Gastrocnemius medialis (tissue), 4 donors: ENCODE data around the gene RASGEF1C. TPM values are rescaled to one million over a fixed set of nuclear protein-coding genes. Genes with fewer than 3 reads are reported as not detected.
"Not testable (repeated sequence)": the region's sequence is repeated elsewhere in the genome, so short reads cannot be mapped to it uniquely, and the experiment has no call there.

ENCODE experiments used
- ATAC-seq, 2 donors: fragments of 150-250 bp; one replicate each; pipeline ENCODE4 v1.9.1; 2016
- DNase-seq, 2 donors: peaks; one replicate each; pipeline ENCODE4 v3.0.0-alpha.2; 2019
- H3K27ac ChIP-seq, 4 donors: fragments of 200-600 bp; sonication (generic); 1 replicate in 1 of 4; 2 replicates in 3 of 4; pipeline ENCODE4 v1.5.1; 2016 to 2018; ENCODE audit warnings: mild to moderate bottlenecking in 2 of 4, moderate library complexity in 1 of 4
- H3K27me3 ChIP-seq, 3 donors: fragments of 200-600 bp; sonication (generic) in 2 of 3; 1 replicate in 1 of 3; 2 replicates in 2 of 3; pipeline versions ENCODE4 v1.5.1 to v1.6.0; 2016 to 2019; ENCODE audit warnings: mild to moderate bottlenecking in 1 of 3, moderate library complexity in 1 of 3
- H3K36me3 ChIP-seq, 2 donors: fragments of 200-600 bp; sonication (generic) in 1 of 2; one replicate each; pipeline ENCODE4 v1.5.1; 2017 to 2018
- H3K4me1 ChIP-seq, 2 donors: fragments of 200-600 bp; sonication (generic) in 1 of 2; one replicate each; pipeline ENCODE4 v1.5.1; 2016 to 2017; ENCODE audit warnings: mild to moderate bottlenecking in 2 of 2
- H3K4me3 ChIP-seq, 4 donors: fragments of 200-600 bp; sonication (generic) in 3 of 4; 1 replicate in 1 of 4; 2 replicates in 3 of 4; pipeline ENCODE4 v1.5.1; 2016 to 2019; ENCODE audit warnings: mild to moderate bottlenecking in 2 of 4
- H3K9me3 ChIP-seq, 3 donors: fragments of 200-600 bp; sonication (generic) in 2 of 3; 1 replicate in 1 of 3; 2 replicates in 2 of 3; pipeline ENCODE4 v1.5.1; 2016 to 2019
- POLR2A ChIP-seq, 2 donors: fragments of 450-650 bp; IDR thresholded peaks; one replicate each; pipeline ENCODE4 v1.6.1; 2017; ENCODE audit warnings: antibody characterized with exemption in 2 of 2, mild to moderate bottlenecking in 2 of 2, moderate library complexity in 2 of 2
- in situ Hi-C, 4 donors: fragments of 200-750 bp; cut with MboI; loops; one replicate each; pipeline versions ENCODE4 v1.15.0 to v1.8.0; 2017; ENCODE audit warnings: low sequenced_read_pairs in 4 of 4
- intact Hi-C: fragments of 100-400 bp; cut with DNase I; formaldehyde crosslinking; loops from one replicate; pipeline ENCODE4 v1.15.1; 2023; ENCODE audit warnings: low total_unique reads
- total RNA-seq, 4 donors: library from RNA; depleted of rRNA; stranded (reverse); fragments of >200 nt; gene quantifications; one replicate each; pipeline versions ENCODE4 v1.1.0 to v1.2.3, GENCODE V29; 2016
- TF ChIP-seq, protein P1 (sequence below), 5 experiments: fragments of 450-650 bp in 3 of 5; fragments of 200-600 bp in 2 of 5; sonication (generic) in 2 of 5; IDR thresholded peaks in 4 of 5; conservative IDR thresholded peaks in 1 of 5; 1 replicate in 4 of 5; 2 replicates in 1 of 5; pipeline ENCODE4 v1.5.1; 2016 to 2019; ENCODE audit warnings: antibody characterized with exemption in 5 of 5, mild to moderate bottlenecking in 3 of 5, moderate library complexity in 3 of 5

RASGEF1C gene
- total RNA-seq, 4 donors from 2014 or later: not detected

- peaks cover 0 to 13% of the 10 kb centered on the region in 2 donors for H3K4me1 ChIP-seq
- DNase-seq: no peak
- no peaks in the 10 kb centered on the region for H3K27me3 ChIP-seq
- H3K36me3 ChIP-seq: no peaks in the 10 kb centered on the region
- TF ChIP-seq, protein P1, sequence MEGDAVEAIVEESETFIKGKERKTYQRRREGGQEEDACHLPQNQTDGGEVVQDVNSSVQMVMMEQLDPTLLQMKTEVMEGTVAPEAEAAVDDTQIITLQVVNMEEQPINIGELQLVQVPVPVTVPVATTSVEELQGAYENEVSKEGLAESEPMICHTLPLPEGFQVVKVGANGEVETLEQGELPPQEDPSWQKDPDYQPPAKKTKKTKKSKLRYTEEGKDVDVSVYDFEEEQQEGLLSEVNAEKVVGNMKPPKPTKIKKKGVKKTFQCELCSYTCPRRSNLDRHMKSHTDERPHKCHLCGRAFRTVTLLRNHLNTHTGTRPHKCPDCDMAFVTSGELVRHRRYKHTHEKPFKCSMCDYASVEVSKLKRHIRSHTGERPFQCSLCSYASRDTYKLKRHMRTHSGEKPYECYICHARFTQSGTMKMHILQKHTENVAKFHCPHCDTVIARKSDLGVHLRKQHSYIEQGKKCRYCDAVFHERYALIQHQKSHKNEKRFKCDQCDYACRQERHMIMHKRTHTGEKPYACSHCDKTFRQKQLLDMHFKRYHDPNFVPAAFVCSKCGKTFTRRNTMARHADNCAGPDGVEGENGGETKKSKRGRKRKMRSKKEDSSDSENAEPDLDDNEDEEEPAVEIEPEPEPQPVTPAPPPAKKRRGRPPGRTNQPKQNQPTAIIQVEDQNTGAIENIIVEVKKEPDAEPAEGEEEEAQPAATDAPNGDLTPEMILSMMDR (IDR thresholded peaks at IDR 0.05 in 4 of 5, conservative IDR thresholded peaks at IDR 0.05 in 1 of 5): no peak
- no peak for TF ChIP-seq POLR2A (IDR thresholded peaks at IDR 0.05)
- in situ Hi-C loops (loop anchor here in 2 of 4 donors (5.0 to 25.0 kb wide), 3 partner anchors 104 to 329 kb away; partner anchors contain the start of gene TBC1D9B (in 1 of the 2)), intact Hi-C loops (loop anchor here (5.0 kb wide), 1 partner anchor 104 kb away; no protein-coding TSS in a partner anchor)
- no peak overlapping the region for H3K27ac ChIP-seq
- peak overlapping the region; percentile 55 to 69 (median 62) for H3K4me3 ChIP-seq
- no peaks in the 10 kb centered on the region for H3K9me3 ChIP-seq
- ATAC-seq: peak in 1 of 2 donors; percentile 44
Measured at GRCh38 chr5:180090769-180091546, 118.1 kb downstream of the RASGEF1C start.

DNA sequence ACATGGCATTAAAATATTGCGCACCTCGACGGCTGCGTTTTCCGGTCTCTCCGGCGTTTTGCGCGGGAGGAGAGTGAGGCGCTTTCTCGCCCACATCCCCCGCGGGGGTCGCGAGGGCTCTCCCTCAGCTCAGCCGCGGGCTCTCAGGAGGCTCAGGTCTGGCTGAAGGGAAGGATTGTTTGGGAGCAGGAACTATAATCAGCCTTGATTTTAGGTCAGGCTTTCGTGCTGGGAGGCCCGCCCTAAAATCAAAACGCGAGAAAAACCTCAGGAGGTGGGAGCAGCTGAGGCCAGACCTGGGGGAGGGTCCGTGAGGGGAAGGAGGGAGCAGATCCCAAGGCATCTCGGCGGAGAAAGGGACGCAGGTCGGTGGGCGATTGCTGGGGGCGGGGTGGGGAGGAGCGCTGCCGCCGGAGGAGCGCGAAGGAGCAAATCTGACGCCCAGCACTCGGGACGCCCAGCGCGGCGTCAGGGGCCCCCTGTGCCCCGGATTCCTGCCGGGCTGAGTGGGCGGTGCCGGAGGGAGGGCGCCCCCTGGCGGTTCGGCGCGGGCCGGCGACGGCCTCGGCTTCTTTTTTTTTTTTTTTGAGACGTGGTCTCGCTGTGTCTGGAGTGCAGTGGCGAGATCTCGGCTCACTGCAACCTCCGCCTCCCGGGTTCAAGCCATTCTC is 118.8 kb downstream of the RASGEF1C start:
- in situ Hi-C loops (loop anchor here in 2 of 4 donors (5.0 to 25.0 kb wide), 3 partner anchors 103 to 328 kb away; partner anchors contain the start of gene TBC1D9B (in 1 of the 2)), intact Hi-C loops (loop anchor here (5.0 kb wide), 1 partner anchor 103 kb away; no protein-coding TSS in a partner anchor)
- TF ChIP-seq, protein P1 (IDR thresholded peaks at IDR 0.05 in 4 of 5, conservative IDR thresholded peaks at IDR 0.05 in 1 of 5): peak; percentile 60 to 90 (median 78)
- no peak for TF ChIP-seq POLR2A (IDR thresholded peaks at IDR 0.05)
- Histone ChIP-seq H3K36me3 (no peaks in the 10 kb centered on the region), H3K27me3 (no peaks in the 10 kb centered on the region), H3K4me1 (peaks cover 0 to 13% of the 10 kb centered on the region in 2 donors), H3K9me3 (no peaks in the 10 kb centered on the region), H3K27ac (peak overlapping the region; percentile 45 to 61 (median 57)), H3K4me3 (peak overlapping the region; percentile 55 to 69 (median 62))
- DNase-seq (peak in 1 of 2 donors; percentile 36), ATAC-seq (peak; percentile 68 to 79)

GRCh38 chr5:180089628-180090027 is 119.4 kb downstream of the RASGEF1C start:
- H3K36me3 ChIP-seq, ATAC-seq, H3K27me3 ChIP-seq, H3K9me3 ChIP-seq, H3K27ac ChIP-seq, DNase-seq: not testable (repeated sequence)
- in situ Hi-C loops (loop anchor here in 2 of 4 donors (5.0 to 25.0 kb wide), 3 partner anchors 102 to 327 kb away; partner anchors contain the start of gene TBC1D9B (in 1 of the 2)), intact Hi-C loops (loop anchor here (5.0 kb wide), 1 partner anchor 102 kb away; no protein-coding TSS in a partner anchor)
- H3K4me1 ChIP-seq: peaks cover 0 to 13% of the 10 kb centered on the region in 2 donors
- H3K4me3 ChIP-seq: peak overlapping the region in 1 of 4 donors; percentile 55

GRCh38 chr5:180088561-180088960 is 120.5 kb downstream of the RASGEF1C start:
- in situ Hi-C loops: loop anchor here in 1 of 4 donors (25.0 kb wide), 2 partner anchors 176 to 326 kb away; partner anchors contain the start of gene TBC1D9B

More at GRCh38 chr5:180088561-180088960, 120.5 kb downstream of the RASGEF1C start:
- Histone ChIP-seq H3K27ac (no peak overlapping the region), H3K27me3 (no peaks in the 10 kb centered on the region), H3K36me3 (no peaks in the 10 kb centered on the region), H3K4me1 (peaks cover 0 to 13% of the 10 kb centered on the region in 2 donors), H3K9me3 (no peaks in the 10 kb centered on the region), H3K4me3 (no peak overlapping the region)
- TF ChIP-seq, protein P1 (IDR thresholded peaks at IDR 0.05 in 4 of 5, conservative IDR thresholded peaks at IDR 0.05 in 1 of 5): no peak
- TF ChIP-seq POLR2A (IDR thresholded peaks at IDR 0.05): no peak
- intact Hi-C loops: no loop called here
- no peak for ATAC-seq
- no peak for DNase-seq
